Cardiac fibroblast (primary cell): ENCODE data around the gene FOXI1.

Source experiments
- DNase-seq, 2 donors: peaks; one replicate each; pipeline versions ENCODE4 v3.0.0 to v3.0.0-alpha.2; 2010; ENCODE audit warnings: low read depth in 2 of 2
- H3K4me3 ChIP-seq, 2 donors: replicated peaks in 1 of 2; 1 replicate in 1 of 2; 2 replicates in 1 of 2; pipeline ENCODE4 v1.5.1; 2011; ENCODE audit warnings: low read depth in 2 of 2, low read length in 2 of 2, mild to moderate bottlenecking in 2 of 2, moderate library complexity in 1 of 2
- TF ChIP-seq, protein P1 (sequence below): IDR thresholded peaks from one replicate; pipeline ENCODE4 v1.5.1; 2011; ENCODE audit warnings: low read depth, mild to moderate bottlenecking, low read length, inconsistent platforms

The FOXI1 gene

DNA sequence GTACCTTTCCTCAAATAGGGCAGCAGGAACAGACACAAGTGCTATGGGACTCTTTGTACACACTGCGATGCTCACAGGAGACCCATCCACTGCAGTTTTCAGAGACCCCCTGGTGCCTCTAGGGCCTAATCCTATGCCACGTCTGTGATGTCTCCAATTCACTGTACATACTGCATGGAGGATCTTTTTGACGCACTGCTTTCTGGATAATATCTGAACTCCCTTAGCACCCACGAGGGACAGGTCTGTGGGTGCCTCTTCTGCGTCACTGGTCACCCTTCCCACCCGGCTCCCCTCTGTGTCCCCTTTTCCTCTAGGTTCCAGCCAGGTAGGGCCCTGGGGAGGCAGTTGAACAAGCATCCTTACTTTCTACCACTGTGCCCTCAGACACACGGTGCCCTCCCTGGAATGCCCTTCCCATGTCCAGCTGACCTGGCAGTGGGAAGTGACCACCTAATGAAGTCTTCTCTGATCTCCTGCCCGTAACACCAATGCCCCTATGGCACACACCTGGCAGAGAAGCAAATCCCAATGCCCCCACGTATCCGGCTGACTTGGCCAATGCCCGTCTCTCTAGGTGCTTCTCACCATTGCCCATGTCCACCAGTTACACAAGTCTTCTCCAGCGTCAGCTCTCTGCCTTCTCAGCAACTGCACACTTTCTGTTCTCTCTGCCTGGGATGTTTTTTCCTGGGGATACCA, 41.5 kb downstream of the FOXI1 start:
- TF ChIP-seq, protein P1, sequence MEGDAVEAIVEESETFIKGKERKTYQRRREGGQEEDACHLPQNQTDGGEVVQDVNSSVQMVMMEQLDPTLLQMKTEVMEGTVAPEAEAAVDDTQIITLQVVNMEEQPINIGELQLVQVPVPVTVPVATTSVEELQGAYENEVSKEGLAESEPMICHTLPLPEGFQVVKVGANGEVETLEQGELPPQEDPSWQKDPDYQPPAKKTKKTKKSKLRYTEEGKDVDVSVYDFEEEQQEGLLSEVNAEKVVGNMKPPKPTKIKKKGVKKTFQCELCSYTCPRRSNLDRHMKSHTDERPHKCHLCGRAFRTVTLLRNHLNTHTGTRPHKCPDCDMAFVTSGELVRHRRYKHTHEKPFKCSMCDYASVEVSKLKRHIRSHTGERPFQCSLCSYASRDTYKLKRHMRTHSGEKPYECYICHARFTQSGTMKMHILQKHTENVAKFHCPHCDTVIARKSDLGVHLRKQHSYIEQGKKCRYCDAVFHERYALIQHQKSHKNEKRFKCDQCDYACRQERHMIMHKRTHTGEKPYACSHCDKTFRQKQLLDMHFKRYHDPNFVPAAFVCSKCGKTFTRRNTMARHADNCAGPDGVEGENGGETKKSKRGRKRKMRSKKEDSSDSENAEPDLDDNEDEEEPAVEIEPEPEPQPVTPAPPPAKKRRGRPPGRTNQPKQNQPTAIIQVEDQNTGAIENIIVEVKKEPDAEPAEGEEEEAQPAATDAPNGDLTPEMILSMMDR = no peak
- no peak for DNase-seq
- no peak overlapping the region for H3K4me3 ChIP-seq

DNA sequence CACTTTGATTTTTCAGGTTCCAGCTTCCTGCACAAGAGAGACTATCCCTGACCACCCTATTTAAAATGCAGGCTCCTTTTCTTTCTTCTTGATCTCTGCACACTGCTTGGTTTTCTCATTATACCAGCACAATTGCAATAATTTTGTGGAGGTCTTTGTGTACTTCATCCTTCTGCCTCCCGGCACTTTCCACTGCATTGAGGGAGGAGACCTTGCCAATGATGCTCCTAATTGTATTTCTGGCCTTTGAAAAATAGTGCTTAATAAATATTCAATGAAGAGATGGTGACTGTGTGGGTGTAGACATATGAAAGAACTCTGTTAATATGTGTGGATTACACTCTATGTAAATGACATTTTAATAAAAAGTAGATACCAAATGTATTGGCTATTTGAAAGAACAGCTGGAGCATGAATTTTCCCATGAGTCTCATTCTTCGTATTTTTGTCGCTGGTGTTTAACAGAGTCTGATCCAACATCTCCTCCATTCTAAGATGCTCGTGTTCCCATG, 42.1 kb downstream of the FOXI1 start:
- H3K4me3 ChIP-seq = no peak overlapping the region
- DNase-seq = no peak
- TF ChIP-seq, protein P1 = no peak

DNA sequence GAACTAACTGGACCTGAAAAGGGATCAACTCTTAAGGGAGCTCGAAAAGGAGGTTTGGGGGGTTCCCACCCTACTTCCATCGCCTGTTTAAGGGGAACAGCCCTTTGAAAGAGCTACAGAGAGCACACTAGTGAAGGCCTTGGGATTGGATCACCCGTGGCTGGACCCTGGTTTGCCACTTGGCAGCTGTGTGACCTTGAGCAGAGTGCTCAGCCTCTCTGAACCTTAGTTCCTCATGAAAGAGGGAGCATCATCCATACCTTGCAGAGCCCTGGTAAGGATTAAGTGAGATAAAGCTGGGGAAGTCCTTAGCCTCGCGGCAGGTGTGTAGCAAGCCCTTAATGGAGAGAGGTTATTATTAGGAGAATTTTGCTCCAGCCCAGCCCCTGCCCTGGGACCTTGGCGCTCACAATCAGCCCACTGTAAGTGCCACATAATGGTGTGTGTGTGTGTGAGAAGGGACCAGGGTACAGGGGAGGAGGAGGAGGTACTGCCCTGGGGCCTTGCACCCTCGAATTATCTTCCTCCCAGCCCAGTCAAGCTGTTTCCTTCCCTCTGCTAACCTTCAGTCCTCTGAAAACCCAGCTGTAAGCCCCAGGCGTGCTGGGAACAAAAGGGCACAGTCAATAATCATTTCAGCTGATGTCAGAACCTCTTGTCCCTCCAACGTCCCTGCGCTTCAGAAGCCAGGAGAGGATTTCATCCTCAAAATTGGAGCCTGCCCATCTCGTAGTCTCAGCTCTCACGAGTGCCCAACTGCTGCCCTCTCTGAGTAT, 42.9 kb downstream of the FOXI1 start:
- H3K4me3 ChIP-seq = no peak overlapping the region
- TF ChIP-seq, protein P1 = no peak
- no peak for DNase-seq

DNA sequence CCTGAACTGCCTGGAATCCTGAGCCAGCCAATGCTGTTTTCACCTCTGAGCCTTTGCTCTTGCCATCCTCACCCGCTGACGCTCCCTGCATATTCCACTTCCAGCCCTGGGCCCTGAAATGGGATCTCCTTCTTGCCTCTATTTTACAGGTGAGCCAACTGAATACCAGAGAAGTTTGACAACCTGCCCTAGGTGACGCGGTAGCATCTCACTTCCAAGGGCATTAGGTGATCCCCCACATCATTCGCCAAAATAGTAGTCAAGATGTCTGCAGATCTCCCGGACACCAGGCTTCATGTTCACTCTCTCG, 43.5 kb downstream of the FOXI1 start:
- DNase-seq = no peak
- no peak overlapping the region for H3K4me3 ChIP-seq
- TF ChIP-seq, protein P1 = no peak

DNA sequence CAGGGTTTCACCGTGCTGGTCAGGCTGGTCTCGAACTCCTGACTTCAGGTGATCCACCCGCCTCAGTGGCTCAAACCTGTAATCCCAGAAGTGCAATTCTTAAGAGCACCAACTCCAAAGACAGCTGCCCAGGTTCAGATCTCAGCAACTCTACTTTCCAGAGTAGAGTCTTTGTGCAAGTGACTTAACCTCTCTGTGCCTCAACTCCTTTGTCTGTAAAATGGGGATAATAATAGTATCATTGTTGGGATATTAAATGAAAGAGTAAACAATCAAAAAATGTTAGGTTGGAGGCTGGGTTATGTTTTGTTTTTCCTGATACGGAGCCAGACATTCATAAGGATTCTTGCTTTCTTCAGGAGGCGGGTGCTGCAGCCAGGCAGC, 45.0 kb downstream of the FOXI1 start:
- no peak overlapping the region for H3K4me3 ChIP-seq
- TF ChIP-seq, protein P1 = no peak
- no peak for DNase-seq

DNA sequence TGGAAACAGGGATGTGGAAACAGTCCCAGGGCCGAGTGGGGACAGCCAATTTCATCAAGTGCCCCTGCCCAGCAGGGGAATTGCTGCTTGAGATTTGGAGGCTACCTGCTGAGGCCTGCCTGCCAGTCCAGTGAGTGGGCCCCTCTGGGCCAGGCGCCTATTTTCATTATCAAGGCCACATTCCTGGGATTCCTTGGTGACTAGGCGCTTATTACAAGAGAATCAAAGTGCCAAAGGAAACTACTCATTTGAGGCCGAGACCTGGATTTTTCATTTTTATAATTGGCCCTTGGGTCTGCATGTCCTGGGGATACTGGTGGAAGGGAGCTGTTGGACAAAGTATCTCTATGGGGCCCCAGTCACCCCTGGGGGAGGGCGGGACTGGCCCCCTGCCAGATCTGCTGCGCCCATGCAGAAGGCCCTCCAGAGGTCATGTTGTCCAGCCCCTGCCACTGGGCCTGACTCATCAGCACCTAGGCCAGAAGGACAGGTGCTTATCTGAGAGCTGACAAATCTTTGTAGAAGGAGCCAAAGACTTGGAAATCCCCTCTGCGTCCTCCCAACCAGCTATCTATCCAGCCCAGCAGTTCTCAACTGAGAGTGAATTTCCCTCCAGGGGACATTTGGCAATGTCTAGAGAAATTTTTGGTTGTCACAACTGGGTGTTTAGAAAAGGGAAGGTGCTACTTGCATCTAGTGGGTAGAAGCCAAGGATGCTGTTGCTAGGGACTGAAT, 45.6 kb downstream of the FOXI1 start:
- H3K4me3 ChIP-seq = no peak overlapping the region
- peak; percentile 80 to 91 for DNase-seq
- TF ChIP-seq, protein P1 = no peak
